Measurements from ENCODE around the gene GRID2IP. TPM values are rescaled to one million over a fixed set of nuclear protein-coding genes. Genes with fewer than 3 reads are reported as not detected.
A peak's percentile ranks its signal among the peaks of the same experiment; 100 is the strongest.

GRID2IP gene
- total and polyA plus RNA-seq, 2 of the 8 experiments (the other 6 are each of a cell fraction or from before 2014, with no cell fraction given): 0.80 to 1.3 TPM

DNA sequence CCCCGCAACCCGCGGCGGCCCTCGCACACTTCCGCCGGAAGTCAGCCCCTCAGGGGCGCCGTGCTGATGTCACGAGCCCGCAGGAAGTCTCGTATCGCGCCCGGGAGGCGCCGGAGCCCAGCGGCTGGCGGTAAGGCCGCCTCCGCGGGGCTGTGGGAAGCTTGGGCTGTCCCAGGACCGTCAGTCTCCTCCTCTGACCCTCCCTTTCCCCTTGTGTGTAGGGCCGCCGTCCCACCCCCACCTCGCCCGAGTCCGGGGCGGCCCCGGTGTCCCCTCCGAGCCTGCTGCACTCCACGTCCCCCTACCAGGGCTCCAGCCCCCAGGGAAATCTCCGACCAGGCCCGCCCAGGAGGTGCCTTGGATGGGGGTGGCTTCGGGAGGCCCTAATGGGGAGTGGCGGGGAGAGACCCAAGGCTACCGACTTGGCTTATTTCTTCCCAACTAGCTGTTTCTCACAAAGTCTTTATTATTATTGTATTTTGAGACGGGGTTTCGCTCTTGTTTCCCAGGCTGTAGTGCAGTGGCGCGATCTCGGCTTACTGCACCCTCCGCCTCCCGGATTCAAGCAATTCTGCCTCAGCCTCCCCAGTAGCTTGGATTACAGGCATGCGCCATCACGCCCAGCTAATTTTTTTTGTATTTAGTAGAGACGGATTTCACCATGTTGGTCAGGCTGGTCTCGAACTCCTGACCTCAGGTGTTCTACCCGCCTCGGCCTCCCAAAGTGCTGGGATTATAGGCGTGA is 26.3 kb upstream of the GRID2IP start, which contains the start of gene ZDHHC4 (continued):
- no peak for TF ChIP-seq KDM1A (IDR thresholded peaks at IDR 0.05; ENCODE audit: borderline replicate concordance, low read length)
- no peak for TF ChIP-seq BRCA1 (IDR thresholded peaks at IDR 0.05; ENCODE audit: low read depth, low read length)
- TF ChIP-seq TAF1 (IDR thresholded peaks at IDR 0.05; ENCODE audit: low read depth, low read length): peak; percentile 60; the same call in 1 of the 2 replicates
- TF ChIP-seq TEAD4 (IDR thresholded peaks at IDR 0.05; ENCODE audit: low read depth, low read length): no peak
- TF ChIP-seq CEBPB (IDR thresholded peaks at IDR 0.05; ENCODE audit: low read depth, low read length): no peak
- TF ChIP-seq PHF8 (conservative IDR thresholded peaks at IDR 0.05; ENCODE audit: low read depth, low read length): peak; percentile 96
- TF ChIP-seq SP1 (IDR thresholded peaks at IDR 0.05; ENCODE audit: low read depth, low read length): no peak
- TF ChIP-seq, protein P1, sequence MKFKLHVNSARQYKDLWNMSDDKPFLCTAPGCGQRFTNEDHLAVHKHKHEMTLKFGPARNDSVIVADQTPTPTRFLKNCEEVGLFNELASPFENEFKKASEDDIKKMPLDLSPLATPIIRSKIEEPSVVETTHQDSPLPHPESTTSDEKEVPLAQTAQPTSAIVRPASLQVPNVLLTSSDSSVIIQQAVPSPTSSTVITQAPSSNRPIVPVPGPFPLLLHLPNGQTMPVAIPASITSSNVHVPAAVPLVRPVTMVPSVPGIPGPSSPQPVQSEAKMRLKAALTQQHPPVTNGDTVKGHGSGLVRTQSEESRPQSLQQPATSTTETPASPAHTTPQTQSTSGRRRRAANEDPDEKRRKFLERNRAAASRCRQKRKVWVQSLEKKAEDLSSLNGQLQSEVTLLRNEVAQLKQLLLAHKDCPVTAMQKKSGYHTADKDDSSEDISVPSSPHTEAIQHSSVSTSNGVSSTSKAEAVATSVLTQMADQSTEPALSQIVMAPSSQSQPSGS (IDR thresholded peaks at IDR 0.05; ENCODE audit: low read length): no peak
- TF ChIP-seq EZH2 (IDR thresholded peaks at IDR 0.05; ENCODE audit: low read depth, low read length, severe bottlenecking): no peak
- TF ChIP-seq KDM5A (IDR thresholded peaks at IDR 0.05; ENCODE audit: low read length): no peak
- TF ChIP-seq, protein P2, sequence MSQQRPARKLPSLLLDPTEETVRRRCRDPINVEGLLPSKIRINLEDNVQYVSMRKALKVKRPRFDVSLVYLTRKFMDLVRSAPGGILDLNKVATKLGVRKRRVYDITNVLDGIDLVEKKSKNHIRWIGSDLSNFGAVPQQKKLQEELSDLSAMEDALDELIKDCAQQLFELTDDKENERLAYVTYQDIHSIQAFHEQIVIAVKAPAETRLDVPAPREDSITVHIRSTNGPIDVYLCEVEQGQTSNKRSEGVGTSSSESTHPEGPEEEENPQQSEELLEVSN (IDR thresholded peaks at IDR 0.05): no peak
- TF ChIP-seq BACH1 (IDR thresholded peaks at IDR 0.05; ENCODE audit: low read length): no peak
- no peak for TF ChIP-seq SIX5 (IDR thresholded peaks at IDR 0.05; ENCODE audit: low read depth, low read length)
- peak; percentile 90 for TF ChIP-seq CREB1 (IDR thresholded peaks at IDR 0.05)
- TF ChIP-seq ASH2L (IDR thresholded peaks at IDR 0.05; ENCODE audit: low read length): no peak
- no peak for TF ChIP-seq RXRA (IDR thresholded peaks at IDR 0.05; ENCODE audit: insufficient read depth, low read depth, low read length)
- peak; percentile 79 to 95 for TF ChIP-seq POLR2A (IDR thresholded peaks at IDR 0.05; ENCODE audit: control extremely low read depth in 1 of 2, low read depth in 2 of 2, low read length in 2 of 2)
- TF ChIP-seq POLR2AphosphoS5 (IDR thresholded peaks at IDR 0.05; ENCODE audit: low read depth, low read length): peak; percentile 77
- TF ChIP-seq TBP (IDR thresholded peaks at IDR 0.05; ENCODE audit: low read depth, low read length): peak; percentile 49; the same call in 1 of the 2 replicates
- TF ChIP-seq SP4 (IDR thresholded peaks at IDR 0.05; ENCODE audit: low read length): no peak
- no peak for TF ChIP-seq MAFK (IDR thresholded peaks at IDR 0.05; ENCODE audit: low read depth, low read length)
